GM12801 (cell line): Measurements from ENCODE around the gene TMEM129.

Source experiments
- TF ChIP-seq, protein P1 (sequence below): IDR thresholded peaks from one replicate; pipeline ENCODE4 v1.5.1; 2011; ENCODE audit warnings: control low read depth; ENCODE audit not compliant: insufficient read length; ENCODE audit errors: extremely low read depth

TMEM129 gene

DNA sequence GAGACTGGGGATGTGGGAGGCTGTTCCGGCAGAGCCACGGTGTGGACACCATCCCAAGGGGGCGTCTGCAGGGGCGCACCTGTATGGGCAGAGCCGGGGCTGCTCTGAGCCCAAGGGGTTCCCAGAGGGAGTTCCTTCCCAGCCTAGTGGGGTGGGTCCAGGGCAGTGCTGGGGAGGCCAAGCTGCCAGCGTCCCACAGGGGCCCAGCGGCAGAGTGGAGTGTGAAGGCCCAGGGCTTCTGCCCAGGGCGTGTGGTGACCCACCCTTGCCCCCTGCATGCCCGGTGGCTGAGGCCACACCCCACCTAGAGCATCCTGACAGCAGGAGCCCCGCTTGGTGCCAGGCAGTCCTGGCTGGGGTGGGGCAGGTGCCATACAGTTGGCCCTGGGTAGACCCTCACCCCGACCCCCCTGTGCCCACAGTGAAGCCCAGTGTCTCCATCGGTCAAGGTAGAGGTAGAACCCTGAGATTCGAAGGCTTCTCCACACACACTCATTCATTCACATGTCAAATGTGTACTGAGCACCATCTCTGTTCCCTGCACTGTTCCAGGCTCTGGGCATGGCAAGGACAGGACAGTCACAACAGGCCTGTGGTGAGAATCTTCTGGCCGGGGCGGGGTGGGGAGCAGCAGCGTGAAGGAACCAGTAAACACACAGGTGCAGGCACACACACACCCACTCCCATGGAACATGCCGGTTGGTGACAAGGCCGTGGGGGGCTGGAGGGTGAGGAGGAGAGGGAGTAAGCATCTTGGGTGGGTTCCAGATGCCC is 29.4 kb upstream of the TMEM129 start:
- TF ChIP-seq, protein P1, sequence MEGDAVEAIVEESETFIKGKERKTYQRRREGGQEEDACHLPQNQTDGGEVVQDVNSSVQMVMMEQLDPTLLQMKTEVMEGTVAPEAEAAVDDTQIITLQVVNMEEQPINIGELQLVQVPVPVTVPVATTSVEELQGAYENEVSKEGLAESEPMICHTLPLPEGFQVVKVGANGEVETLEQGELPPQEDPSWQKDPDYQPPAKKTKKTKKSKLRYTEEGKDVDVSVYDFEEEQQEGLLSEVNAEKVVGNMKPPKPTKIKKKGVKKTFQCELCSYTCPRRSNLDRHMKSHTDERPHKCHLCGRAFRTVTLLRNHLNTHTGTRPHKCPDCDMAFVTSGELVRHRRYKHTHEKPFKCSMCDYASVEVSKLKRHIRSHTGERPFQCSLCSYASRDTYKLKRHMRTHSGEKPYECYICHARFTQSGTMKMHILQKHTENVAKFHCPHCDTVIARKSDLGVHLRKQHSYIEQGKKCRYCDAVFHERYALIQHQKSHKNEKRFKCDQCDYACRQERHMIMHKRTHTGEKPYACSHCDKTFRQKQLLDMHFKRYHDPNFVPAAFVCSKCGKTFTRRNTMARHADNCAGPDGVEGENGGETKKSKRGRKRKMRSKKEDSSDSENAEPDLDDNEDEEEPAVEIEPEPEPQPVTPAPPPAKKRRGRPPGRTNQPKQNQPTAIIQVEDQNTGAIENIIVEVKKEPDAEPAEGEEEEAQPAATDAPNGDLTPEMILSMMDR = no peak

DNA sequence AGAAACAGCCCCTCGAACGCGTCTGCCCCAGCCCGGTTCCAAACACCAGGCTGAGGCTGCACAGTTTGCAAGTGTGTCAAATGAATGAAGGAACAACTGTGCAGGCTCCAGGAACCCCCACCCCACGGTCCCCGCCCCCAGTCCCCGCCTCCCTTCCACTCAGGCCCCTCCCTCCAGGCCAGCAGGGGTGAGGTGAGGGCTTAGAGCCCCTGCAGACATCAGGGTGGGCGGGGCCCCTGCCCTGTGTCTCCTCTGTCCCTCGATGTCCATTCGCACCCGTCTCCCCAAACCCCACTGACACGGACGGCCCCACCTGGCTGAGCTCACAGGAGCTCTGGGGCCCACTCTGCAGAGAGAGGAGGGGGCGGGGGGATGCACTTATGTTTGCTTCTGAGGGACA is 28.7 kb upstream of the TMEM129 start:
- TF ChIP-seq, protein P1 = no peak

DNA sequence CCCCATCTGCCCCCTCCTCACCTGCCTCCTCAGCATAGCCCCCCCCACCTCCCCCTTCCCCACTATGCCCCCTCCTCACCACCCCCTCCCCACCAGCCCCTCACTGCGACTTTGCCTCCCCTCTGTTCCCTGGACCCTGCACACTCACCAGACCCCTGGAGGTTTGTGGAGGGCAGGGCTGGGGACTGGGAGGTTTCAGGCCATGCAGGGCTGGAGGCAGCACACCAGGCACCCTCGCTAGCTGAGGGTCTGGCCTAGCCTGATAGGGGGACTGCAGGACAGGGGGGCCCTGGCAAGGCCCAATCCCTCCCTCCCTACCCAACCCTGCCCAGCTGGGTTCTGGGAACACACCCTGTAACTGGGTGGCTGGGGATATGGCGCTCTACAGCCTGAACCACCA is 28.2 kb upstream of the TMEM129 start:
- TF ChIP-seq, protein P1 = no peak

DNA sequence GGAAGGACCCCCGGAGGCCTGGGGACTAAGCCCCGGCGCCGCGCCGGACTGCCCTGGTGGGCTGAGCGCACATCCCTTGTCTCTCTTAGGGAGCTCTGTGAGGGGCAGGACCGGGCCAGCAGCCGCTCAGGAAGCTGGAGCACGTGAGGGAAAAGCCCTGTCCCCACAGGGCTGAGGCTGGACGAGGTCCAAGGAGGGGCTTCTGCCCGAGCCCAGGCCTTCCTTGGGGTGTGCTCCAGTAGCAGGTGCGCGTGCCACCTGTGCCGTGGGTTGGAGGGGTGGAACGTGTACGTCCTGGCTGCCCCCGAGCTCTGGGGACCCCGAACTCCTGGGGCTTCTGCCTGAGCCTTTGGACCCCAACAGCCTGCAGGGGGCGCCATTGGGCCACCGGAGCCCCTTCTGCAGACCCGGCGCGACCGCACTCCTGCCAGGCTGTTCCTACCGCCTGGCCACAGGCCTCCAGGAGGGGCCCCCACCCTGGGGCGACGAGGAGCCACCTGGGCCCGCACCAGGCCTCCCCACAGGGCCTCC is 27.4 kb upstream of the TMEM129 start:
- TF ChIP-seq, protein P1 = no peak

DNA sequence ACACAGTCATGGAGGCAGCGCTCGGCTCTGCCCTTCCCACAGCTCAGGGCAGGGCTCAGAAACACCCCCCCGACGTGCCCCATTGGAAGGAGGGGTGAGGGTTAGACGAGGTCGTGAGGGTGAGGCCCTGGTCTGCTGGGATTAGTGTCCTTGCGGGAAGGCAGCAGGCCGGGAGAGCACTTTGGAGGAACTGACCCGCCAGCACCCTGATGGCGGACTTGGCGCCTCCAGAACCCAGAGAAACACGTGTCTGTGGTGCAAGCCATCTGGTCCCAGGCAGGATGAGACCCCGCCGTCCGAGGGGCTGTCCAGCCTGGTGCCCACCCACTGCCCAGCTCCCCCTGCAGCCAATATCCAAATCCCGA is 26.5 kb upstream of the TMEM129 start:
- TF ChIP-seq, protein P1 = no peak

DNA sequence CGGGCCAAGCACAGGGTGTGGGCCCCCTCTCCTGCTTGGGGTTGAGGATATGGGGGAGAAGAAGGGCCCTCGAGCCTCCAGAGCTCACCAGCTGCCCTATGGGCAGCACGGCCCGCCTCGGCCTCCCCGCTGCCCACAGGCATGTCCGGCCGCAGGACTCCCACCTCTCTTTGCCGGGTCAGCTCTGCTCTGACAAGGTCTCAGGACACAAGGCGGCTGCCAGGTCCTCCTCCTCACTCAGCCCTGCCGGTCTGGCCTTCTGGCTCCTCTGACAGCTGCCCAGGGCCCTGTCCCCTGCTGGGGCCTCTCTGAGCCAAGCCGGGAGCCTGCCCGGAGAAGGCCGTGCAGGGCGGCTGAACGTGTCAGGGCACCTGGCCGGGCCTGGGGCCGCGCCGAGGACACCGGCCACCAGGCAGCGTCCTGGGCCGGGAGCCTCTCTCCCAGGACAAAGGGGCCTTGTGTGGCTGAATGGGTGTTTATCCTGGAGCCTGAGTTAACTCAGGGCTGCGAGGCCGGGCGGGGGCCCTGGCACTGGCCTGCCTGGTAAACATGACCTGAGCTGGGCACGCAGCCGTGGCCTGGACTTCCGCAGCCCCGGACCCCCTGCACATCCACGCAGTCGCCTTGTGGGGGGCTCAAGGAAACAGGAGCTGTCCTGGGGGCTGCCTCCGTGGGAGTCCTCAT is 25.9 kb upstream of the TMEM129 start:
- TF ChIP-seq, protein P1 = no peak

DNA sequence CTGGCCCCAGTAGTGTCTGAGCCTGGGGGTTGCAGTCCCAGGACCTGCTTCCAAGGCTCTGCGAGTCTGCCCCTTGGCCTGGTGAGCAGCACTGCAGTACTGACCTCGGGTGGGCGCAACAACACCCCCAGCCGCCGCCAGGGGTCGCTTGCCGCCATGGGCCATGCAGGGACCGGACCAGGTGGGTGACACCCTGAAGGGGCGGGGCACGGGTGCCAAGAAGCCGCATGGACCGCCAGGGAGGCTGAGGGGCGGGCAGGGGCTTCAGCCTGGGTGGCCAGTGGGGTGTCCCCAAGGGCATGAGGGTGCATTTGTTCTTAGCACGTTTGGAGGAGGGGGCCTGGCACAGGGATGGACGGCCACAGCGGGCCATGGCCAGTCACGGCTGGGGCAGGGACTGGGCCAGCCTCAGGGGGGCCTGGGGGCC is 25.2 kb upstream of the TMEM129 start:
- TF ChIP-seq, protein P1 = no peak
